ENCODE results near the gene SPO11. TPM values are rescaled to one million over a fixed set of nuclear protein-coding genes. Genes with fewer than 3 reads are reported as not detected.

Gene SPO11
- total and polyA plus RNA-seq, 10 of the 15 experiments (the other 5 are each of a cell fraction or from before 2014, with no cell fraction given): not detected

DNA sequence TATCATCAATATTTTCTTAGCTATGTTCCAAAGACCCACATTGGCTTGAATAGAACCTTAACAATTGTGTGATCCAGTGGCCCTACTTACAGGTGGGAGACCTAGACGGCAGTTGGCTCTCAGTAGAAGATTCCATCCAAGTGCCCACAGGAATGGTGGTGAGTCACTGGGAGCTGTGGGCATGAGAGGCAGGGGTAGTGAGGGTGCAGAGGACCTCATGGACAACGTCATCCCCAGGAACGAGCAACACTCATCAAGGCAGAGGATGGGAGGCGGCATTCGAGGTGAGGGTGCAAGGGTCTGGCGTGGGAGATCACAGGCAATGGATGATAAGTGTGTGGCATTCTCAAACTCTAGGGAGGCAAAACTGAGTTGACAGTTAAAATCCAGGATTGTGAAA is 17.5 kb upstream of the SPO11 start:
- CTCF ChIA-PET: no interaction called here
- Histone ChIP-seq H3K27ac (ENCODE audit: control insufficient read depth, insufficient read depth) (no peak overlapping the region), H3K4me3 (no peak overlapping the region), H4K20me1 (ENCODE audit: control insufficient read depth, insufficient read depth) (no peaks in the 10 kb centered on the region), H3K27me3 (replicated peaks in 1 of 2; ENCODE audit: control insufficient read depth in 2 of 2, insufficient read depth in 2 of 2, low read length in 1 of 2) (peaks cover 0 to 7% of the 10 kb centered on the region in 2 experiments; a peak in 3 of 4 replicates), H3K9ac (ENCODE audit: control insufficient read depth, insufficient read depth, low read length) (no peak overlapping the region), H3K36me3 (ENCODE audit: control insufficient read depth in 2 of 2, insufficient read depth in 2 of 2, low read length in 1 of 2) (no peaks in the 10 kb centered on the region), H3K4me1 (ENCODE audit: control insufficient read depth, insufficient read depth, low read length) (no peaks in the 10 kb centered on the region), H3K9me3 (replicated peaks; ENCODE audit: control insufficient read depth, insufficient read depth, low read length) (no peaks in the 10 kb centered on the region), H3K4me2 (ENCODE audit: control insufficient read depth, insufficient read depth) (no peak overlapping the region), H3K79me2 (ENCODE audit: control insufficient read depth, insufficient read depth, low read length) (no peaks in the 10 kb centered on the region), H2AFZ (ENCODE audit: control insufficient read depth, low read depth, low read length) (no peak overlapping the region)
- SMC1A ChIA-PET (ENCODE audit: uncharacterized antibody, unreplicated experiment): no interaction called here
- POLR2A ChIA-PET: no interaction called here
- in situ Hi-C loops (cut with MboI): no loop called here
- DNase-seq (ENCODE audit: low read depth, low spot score): no peak
- BruUV-seq (replicated peaks): no TSS peak
- RAD21 ChIA-PET (ENCODE audit: unreplicated experiment): no interaction called here
- WGBS (ENCODE audit: insufficient coverage, insufficient replicate concordance, low lambda C conversion rate, missing lambda C conversion rate): 12% methylated on average over 6 of the region's 6 CpGs
- FAIRE-seq: no peak
- intact Hi-C loops (cut with micrococcal nuclease; ENCODE audit: unreplicated experiment): no loop called here
- no peak for ATAC-seq
- TF ChIP-seq RFX5 (IDR thresholded peaks at IDR 0.05; ENCODE audit: low read depth, low read length) (no peak), SMAD1 (IDR thresholded peaks at IDR 0.05; ENCODE audit: low read depth, partially characterized antibody) (no peak), FOXK2 (IDR thresholded peaks at IDR 0.05) (no peak), NRF1 (conservative IDR thresholded peaks at IDR 0.05; ENCODE audit: low read depth, low read length) (no peak), NBN (IDR thresholded peaks at IDR 0.05) (no peak), ZNF622 (IDR thresholded peaks at IDR 0.05) (no peak), NR2C2 (IDR thresholded peaks at IDR 0.05; ENCODE audit: borderline replicate concordance, control insufficient read depth, insufficient read length, low read depth) (no peak)
- TF ChIP-seq, protein P1, sequence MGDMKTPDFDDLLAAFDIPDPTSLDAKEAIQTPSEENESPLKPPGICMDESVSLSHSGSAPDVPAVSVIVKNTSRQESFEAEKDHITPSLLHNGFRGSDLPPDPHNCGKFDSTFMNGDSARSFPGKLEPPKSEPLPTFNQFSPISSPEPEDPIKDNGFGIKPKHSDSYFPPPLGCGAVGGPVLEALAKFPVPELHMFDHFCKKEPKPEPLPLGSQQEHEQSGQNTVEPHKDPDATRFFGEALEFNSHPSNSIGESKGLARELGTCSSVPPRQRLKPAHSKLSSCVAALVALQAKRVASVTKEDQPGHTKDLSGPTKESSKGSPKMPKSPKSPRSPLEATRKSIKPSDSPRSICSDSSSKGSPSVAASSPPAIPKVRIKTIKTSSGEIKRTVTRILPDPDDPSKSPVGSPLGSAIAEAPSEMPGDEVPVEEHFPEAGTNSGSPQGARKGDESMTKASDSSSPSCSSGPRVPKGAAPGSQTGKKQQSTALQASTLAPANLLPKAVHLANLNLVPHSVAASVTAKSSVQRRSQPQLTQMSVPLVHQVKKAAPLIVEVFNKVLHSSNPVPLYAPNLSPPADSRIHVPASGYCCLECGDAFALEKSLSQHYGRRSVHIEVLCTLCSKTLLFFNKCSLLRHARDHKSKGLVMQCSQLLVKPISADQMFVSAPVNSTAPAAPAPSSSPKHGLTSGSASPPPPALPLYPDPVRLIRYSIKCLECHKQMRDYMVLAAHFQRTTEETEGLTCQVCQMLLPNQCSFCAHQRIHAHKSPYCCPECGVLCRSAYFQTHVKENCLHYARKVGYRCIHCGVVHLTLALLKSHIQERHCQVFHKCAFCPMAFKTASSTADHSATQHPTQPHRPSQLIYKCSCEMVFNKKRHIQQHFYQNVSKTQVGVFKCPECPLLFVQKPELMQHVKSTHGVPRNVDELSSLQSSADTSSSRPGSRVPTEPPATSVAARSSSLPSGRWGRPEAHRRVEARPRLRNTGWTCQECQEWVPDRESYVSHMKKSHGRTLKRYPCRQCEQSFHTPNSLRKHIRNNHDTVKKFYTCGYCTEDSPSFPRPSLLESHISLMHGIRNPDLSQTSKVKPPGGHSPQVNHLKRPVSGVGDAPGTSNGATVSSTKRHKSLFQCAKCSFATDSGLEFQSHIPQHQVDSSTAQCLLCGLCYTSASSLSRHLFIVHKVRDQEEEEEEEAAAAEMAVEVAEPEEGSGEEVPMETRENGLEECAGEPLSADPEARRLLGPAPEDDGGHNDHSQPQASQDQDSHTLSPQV (IDR thresholded peaks at IDR 0.05): no peak
- TF ChIP-seq, protein P2, sequence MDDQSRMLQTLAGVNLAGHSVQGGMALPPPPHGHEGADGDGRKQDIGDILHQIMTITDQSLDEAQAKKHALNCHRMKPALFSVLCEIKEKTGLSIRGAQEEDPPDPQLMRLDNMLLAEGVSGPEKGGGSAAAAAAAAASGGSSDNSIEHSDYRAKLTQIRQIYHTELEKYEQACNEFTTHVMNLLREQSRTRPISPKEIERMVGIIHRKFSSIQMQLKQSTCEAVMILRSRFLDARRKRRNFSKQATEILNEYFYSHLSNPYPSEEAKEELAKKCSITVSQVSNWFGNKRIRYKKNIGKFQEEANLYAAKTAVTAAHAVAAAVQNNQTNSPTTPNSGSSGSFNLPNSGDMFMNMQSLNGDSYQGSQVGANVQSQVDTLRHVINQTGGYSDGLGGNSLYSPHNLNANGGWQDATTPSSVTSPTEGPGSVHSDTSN (IDR thresholded peaks at IDR 0.05; ENCODE audit: insufficient replicate concordance, low read depth, low read length): no peak
- TF ChIP-seq, protein P3, sequence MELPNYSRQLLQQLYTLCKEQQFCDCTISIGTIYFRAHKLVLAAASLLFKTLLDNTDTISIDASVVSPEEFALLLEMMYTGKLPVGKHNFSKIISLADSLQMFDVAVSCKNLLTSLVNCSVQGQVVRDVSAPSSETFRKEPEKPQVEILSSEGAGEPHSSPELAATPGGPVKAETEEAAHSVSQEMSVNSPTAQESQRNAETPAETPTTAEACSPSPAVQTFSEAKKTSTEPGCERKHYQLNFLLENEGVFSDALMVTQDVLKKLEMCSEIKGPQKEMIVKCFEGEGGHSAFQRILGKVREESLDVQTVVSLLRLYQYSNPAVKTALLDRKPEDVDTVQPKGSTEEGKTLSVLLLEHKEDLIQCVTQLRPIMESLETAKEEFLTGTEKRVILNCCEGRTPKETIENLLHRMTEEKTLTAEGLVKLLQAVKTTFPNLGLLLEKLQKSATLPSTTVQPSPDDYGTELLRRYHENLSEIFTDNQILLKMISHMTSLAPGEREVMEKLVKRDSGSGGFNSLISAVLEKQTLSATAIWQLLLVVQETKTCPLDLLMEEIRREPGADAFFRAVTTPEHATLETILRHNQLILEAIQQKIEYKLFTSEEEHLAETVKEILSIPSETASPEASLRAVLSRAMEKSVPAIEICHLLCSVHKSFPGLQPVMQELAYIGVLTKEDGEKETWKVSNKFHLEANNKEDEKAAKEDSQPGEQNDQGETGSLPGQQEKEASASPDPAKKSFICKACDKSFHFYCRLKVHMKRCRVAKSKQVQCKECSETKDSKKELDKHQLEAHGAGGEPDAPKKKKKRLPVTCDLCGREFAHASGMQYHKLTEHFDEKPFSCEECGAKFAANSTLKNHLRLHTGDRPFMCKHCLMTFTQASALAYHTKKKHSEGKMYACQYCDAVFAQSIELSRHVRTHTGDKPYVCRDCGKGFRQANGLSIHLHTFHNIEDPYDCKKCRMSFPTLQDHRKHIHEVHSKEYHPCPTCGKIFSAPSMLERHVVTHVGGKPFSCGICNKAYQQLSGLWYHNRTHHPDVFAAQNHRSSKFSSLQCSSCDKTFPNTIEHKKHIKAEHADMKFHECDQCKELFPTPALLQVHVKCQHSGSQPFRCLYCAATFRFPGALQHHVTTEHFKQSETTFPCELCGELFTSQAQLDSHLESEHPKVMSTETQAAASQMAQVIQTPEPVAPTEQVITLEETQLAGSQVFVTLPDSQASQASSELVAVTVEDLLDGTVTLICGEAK (IDR thresholded peaks at IDR 0.05; ENCODE audit: borderline replicate concordance): no peak
- TF ChIP-seq, protein P4, sequence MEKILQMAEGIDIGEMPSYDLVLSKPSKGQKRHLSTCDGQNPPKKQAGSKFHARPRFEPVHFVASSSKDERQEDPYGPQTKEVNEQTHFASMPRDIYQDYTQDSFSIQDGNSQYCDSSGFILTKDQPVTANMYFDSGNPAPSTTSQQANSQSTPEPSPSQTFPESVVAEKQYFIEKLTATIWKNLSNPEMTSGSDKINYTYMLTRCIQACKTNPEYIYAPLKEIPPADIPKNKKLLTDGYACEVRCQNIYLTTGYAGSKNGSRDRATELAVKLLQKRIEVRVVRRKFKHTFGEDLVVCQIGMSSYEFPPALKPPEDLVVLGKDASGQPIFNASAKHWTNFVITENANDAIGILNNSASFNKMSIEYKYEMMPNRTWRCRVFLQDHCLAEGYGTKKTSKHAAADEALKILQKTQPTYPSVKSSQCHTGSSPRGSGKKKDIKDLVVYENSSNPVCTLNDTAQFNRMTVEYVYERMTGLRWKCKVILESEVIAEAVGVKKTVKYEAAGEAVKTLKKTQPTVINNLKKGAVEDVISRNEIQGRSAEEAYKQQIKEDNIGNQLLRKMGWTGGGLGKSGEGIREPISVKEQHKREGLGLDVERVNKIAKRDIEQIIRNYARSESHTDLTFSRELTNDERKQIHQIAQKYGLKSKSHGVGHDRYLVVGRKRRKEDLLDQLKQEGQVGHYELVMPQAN (conservative IDR thresholded peaks at IDR 0.05): no peak
- TF ChIP-seq, protein P5, sequence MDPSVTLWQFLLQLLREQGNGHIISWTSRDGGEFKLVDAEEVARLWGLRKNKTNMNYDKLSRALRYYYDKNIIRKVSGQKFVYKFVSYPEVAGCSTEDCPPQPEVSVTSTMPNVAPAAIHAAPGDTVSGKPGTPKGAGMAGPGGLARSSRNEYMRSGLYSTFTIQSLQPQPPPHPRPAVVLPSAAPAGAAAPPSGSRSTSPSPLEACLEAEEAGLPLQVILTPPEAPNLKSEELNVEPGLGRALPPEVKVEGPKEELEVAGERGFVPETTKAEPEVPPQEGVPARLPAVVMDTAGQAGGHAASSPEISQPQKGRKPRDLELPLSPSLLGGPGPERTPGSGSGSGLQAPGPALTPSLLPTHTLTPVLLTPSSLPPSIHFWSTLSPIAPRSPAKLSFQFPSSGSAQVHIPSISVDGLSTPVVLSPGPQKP (IDR thresholded peaks at IDR 0.05; ENCODE audit: low read depth, low read length): no peak

All from GM12878 (cell line).